A673 (cell line): ENCODE results near the gene ATRX.
"Not testable (repeated sequence)": the region's sequence is repeated elsewhere in the genome, so short reads cannot be mapped to it uniquely, and the experiment has no call there.

ENCODE experiments used
- EZH2 ChIP-seq: fragments of 200-600 bp; sonication (generic); IDR thresholded peaks from 2 replicates; pipeline ENCODE4 v1.6.1; 2017; ENCODE audit warnings: borderline replicate concordance, low read depth, mild to moderate bottlenecking, mixed read lengths, antibody characterized with exemption, low read length; ENCODE audit not compliant: poor library complexity, severe bottlenecking
- TF ChIP-seq, protein P1 (sequence below): fragments of 300-800, 200-600 bp; sonication (generic); conservative IDR thresholded peaks from 2 replicates; pipeline ENCODE4 v1.5.1; 2017; ENCODE audit warnings: low read depth, mild to moderate bottlenecking, antibody characterized with exemption, low read length, moderate library complexity, mixed read lengths

DNA sequence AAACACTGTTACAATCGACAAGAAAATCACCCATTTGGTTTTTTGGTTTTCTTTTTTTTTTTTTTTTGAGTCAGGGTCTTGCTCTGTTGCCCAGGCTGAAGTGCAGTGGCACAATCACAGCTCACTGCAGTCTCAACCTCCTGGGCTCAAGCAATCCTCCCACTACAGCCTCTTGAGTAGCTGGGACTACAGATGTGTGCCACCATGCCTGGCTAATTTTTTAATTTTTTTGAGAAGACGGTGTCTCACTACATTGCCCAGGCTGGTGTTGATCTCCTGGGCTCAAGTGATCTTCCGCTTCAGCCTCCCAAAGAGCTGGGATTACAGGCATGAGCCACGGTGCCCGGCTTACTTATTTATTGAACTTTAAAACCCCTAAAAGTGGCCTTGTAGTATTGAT is 45.5 kb upstream of the ATRX start:
- TF ChIP-seq, protein P1, sequence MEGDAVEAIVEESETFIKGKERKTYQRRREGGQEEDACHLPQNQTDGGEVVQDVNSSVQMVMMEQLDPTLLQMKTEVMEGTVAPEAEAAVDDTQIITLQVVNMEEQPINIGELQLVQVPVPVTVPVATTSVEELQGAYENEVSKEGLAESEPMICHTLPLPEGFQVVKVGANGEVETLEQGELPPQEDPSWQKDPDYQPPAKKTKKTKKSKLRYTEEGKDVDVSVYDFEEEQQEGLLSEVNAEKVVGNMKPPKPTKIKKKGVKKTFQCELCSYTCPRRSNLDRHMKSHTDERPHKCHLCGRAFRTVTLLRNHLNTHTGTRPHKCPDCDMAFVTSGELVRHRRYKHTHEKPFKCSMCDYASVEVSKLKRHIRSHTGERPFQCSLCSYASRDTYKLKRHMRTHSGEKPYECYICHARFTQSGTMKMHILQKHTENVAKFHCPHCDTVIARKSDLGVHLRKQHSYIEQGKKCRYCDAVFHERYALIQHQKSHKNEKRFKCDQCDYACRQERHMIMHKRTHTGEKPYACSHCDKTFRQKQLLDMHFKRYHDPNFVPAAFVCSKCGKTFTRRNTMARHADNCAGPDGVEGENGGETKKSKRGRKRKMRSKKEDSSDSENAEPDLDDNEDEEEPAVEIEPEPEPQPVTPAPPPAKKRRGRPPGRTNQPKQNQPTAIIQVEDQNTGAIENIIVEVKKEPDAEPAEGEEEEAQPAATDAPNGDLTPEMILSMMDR: not testable (repeated sequence)
- TF ChIP-seq EZH2: not testable (repeated sequence)
